Breast epithelium (tissue), 4 donors: ENCODE data around the gene ZDHHC5. TPM values are rescaled to one million over a fixed set of nuclear protein-coding genes. Genes with fewer than 3 reads are reported as not detected.

ENCODE experiments used
- DNase-seq, 2 donors: peaks; one replicate each; pipeline ENCODE4 v3.0.0-alpha.2; 2019; ENCODE audit warnings: low spot score in 2 of 2
- H3K27ac ChIP-seq, 2 donors: fragments of 200-600 bp; sonication (generic) in 1 of 2; one replicate each; pipeline ENCODE4 v1.5.1; 2016 to 2019; ENCODE audit warnings: mild to moderate bottlenecking in 1 of 2
- H3K27me3 ChIP-seq, 2 donors: fragments of 200-600 bp; sonication (generic) in 1 of 2; one replicate each; pipeline versions ENCODE4 v1.5.1 to v1.6.0; 2017 to 2019; ENCODE audit warnings: control low read depth in 1 of 2, mild to moderate bottlenecking in 1 of 2
- H3K36me3 ChIP-seq: fragments of 200-600 bp; one replicate; pipeline ENCODE4 v1.5.1; 2019
- H3K4me1 ChIP-seq, 2 donors: fragments of 200-600 bp; sonication (generic); one replicate each; pipeline ENCODE4 v1.5.1; 2016 to 2019; ENCODE audit warnings: control low read depth in 1 of 2
- H3K4me3 ChIP-seq, 3 donors: fragments of 200-600 bp; sonication (generic); 1 replicate in 2 of 3; 2 replicates in 1 of 3; pipeline ENCODE4 v1.5.1; 2016 to 2019; ENCODE audit warnings: mild to moderate bottlenecking in 3 of 3, moderate library complexity in 2 of 3
- H3K9me3 ChIP-seq, 2 donors: fragments of 200-600 bp; sonication (generic) in 1 of 2; one replicate each; pipeline ENCODE4 v1.5.1; 2016 to 2019; ENCODE audit warnings: control low read depth in 1 of 2
- CTCF ChIP-seq, 3 donors: fragments of 450-650 bp; IDR thresholded peaks; one replicate each; pipeline ENCODE4 v1.5.1; 2016 to 2017; ENCODE audit warnings: antibody characterized with exemption in 3 of 3, mild to moderate bottlenecking in 3 of 3, moderate library complexity in 3 of 3
- POLR2A ChIP-seq: fragments of 450-650 bp; IDR thresholded peaks from one replicate; pipeline ENCODE4 v1.6.1; 2016; ENCODE audit warnings: antibody characterized with exemption, mild to moderate bottlenecking, moderate library complexity
- POLR2AphosphoS5 ChIP-seq, 3 donors: sonication (generic); formaldehyde crosslinking; IDR thresholded peaks; one replicate each; pipeline ENCODE4 v1.6.1; 2017; ENCODE audit warnings: antibody characterized with exemption in 3 of 3
- intact Hi-C: fragments of 100-400 bp; cut with DNase I; formaldehyde crosslinking; loops from one replicate; pipeline ENCODE4 v1.15.1; 2023; ENCODE audit warnings: low total_unique reads
- total RNA-seq, 3 donors: library from RNA; depleted of rRNA; stranded (reverse); fragments of >200 nt; gene quantifications; one replicate each; pipeline ENCODE4 v1.1.0, GENCODE V29; 2016

ZDHHC5 gene
- total RNA-seq, 3 donors from 2014 or later, result 39.3 to 50.2 (median 39.8) TPM

- Histone ChIP-seq H3K27ac (peak overlapping the region; percentile 50 to 80), H3K36me3 (no peaks in the 10 kb centered on the region), H3K4me1 (peaks cover 14 to 15% of the 10 kb centered on the region in 2 donors), H3K27me3 (peaks cover 0 to 20% of the 10 kb centered on the region in 2 donors), H3K9me3 (no peaks in the 10 kb centered on the region), H3K4me3 (peak overlapping the region in 2 of 3 donors; percentile 45 to 55)
- intact Hi-C loops, result no loop called here
- no peak for DNase-seq
- TF ChIP-seq CTCF (IDR thresholded peaks at IDR 0.05), result no peak
- TF ChIP-seq POLR2A, result no peak
- no peak for TF ChIP-seq POLR2AphosphoS5 (IDR thresholded peaks at IDR 0.05)
These were observed 21.1 kb upstream of the ZDHHC5 start for GRCh38 chr11:57646799-57647303.

GRCh38 chr11:57647372-57647771 lies 20.5 kb upstream of the ZDHHC5 start:
- TF ChIP-seq POLR2AphosphoS5 (IDR thresholded peaks at IDR 0.05) (no peak), POLR2A (no peak), CTCF (IDR thresholded peaks at IDR 0.05) (no peak)
- Histone ChIP-seq H3K9me3 (no peaks in the 10 kb centered on the region), H3K4me1 (peaks cover 14 to 15% of the 10 kb centered on the region in 2 donors), H3K36me3 (no peaks in the 10 kb centered on the region), H3K4me3 (peak overlapping the region in 2 of 3 donors; percentile 45 to 55), H3K27me3 (peaks cover 0 to 20% of the 10 kb centered on the region in 2 donors), H3K27ac (peak overlapping the region; percentile 50 to 80)
- intact Hi-C loops, result no loop called here
- DNase-seq, result no peak

GRCh38 chr11:57647960-57648800 lies 19.7 kb upstream of the ZDHHC5 start:
- H3K27me3 ChIP-seq, result peaks cover 0 to 20% of the 10 kb centered on the region in 2 donors
- no peaks in the 10 kb centered on the region for H3K36me3 ChIP-seq
- peak overlapping the region; percentile 46 to 66 (median 55) for H3K4me3 ChIP-seq
- H3K9me3 ChIP-seq, result no peaks in the 10 kb centered on the region
- TF ChIP-seq POLR2AphosphoS5 (IDR thresholded peaks at IDR 0.05) (no peak), CTCF (IDR thresholded peaks at IDR 0.05) (no peak), POLR2A (no peak)
- intact Hi-C loops, result no loop called here
- no peak for DNase-seq
- H3K4me1 ChIP-seq, result peaks cover 14 to 15% of the 10 kb centered on the region in 2 donors
- peak overlapping the region in 1 of 2 donors; percentile 82 for H3K27ac ChIP-seq

- H3K9me3 ChIP-seq, result no peaks in the 10 kb centered on the region
- peak overlapping the region; percentile 65 to 82 for H3K27ac ChIP-seq
- DNase-seq, result no peak
These were observed 18.8 kb upstream of the ZDHHC5 start for GRCh38 chr11:57648801-57649735.

More at GRCh38 chr11:57648801-57649735, 18.8 kb upstream of the ZDHHC5 start:
- intact Hi-C loops, result no loop called here
- Histone ChIP-seq H3K27me3 (peaks cover 0 to 20% of the 10 kb centered on the region in 2 donors), H3K36me3 (no peaks in the 10 kb centered on the region), H3K4me3 (peak overlapping the region; percentile 46 to 66 (median 55)), H3K4me1 (peaks cover 14 to 15% of the 10 kb centered on the region in 2 donors)
- TF ChIP-seq POLR2AphosphoS5 (IDR thresholded peaks at IDR 0.05), result no peak
- TF ChIP-seq POLR2A, result no peak
- TF ChIP-seq CTCF (IDR thresholded peaks at IDR 0.05), result no peak
